GM19397 (cell line): ENCODE measurements around the gene HES7.
"Not testable (repeated sequence)": the region's sequence is repeated elsewhere in the genome, so short reads cannot be mapped to it uniquely, and the experiment has no call there.

Experiments
- ATAC-seq: cut with Tn5 transposase; IDR thresholded peaks from one replicate; pipeline ENCODE4 v1.9.1; 2021; ENCODE audit warnings: mild to moderate bottlenecking, moderate library complexity; ENCODE audit not compliant: unreplicated experiment

HES7 gene

DNA sequence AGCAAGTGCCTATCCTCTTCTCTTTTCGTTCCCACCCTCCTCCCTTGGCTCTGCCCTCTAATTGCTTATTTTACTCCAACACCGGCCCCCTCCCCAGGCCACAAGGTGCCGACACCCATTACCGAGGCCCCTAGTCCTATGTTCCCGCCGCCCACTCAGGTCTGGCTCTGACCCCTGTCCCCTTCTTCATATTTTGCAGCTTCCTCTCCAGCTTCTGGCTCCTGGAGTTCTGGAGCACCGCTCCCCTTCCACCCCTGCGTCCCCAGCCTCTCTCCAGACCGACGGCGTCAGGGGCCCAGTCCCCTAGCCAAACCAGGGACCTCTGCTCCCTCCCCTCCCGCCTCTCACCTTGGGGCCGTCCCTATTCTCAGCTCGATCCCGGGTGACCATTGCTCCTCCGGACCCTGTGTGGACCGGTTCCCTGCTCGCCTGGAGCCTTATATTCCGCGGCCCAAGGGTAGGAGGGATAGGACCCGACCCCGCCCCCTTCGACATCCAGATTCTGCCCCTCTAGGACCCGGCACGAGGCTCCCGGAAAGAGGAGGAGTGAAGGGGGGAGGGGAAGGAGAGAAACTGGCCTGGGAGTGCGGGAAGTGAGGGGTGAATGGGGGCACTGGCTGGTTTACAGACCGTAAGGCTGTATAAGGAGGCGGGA is at the start of gene HES7:
HES7 (minus strand) TSS at position 412 of the 655 bp plus-strand sequence; CDS start at position 390, 22 bp downstream.
- ATAC-seq: no peak

DNA sequence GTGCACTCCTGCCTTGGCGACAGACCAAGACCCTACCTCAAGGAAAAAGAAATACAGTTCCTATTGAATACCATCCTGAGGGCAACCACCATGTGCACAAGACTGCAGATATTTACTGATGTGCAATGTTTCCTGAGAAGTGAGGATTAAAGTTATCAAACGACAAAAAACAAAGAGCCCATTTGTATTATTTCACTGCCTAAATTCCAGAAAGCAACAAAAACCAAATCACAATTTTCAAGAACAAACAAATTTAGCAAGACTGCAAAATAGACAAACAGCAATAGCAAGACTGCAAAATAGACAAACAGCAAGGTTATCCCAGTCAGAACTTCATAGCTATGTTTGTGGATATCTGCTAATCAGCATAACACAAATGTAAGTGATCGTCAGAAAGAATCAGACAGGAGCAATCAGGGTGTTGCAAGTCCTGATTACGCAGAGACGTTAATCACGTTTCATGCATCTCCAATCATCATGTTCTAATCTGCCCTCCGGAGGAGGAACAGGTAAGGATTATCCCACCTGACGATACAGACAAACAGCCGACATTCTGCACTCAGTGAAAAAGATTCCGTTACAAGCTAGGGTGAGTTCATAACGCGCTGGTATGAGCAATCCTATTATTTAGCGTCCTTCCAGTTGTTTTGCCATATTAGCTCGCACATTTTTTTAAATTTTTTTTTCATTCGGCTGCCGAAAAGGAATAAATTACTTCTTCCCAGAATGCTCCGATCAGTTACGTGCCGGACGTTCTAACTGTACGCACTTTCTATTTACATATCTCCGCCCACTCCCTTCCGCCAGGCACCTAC is 49.4 kb upstream of the HES7 start:
- peak; percentile 68 for ATAC-seq

DNA sequence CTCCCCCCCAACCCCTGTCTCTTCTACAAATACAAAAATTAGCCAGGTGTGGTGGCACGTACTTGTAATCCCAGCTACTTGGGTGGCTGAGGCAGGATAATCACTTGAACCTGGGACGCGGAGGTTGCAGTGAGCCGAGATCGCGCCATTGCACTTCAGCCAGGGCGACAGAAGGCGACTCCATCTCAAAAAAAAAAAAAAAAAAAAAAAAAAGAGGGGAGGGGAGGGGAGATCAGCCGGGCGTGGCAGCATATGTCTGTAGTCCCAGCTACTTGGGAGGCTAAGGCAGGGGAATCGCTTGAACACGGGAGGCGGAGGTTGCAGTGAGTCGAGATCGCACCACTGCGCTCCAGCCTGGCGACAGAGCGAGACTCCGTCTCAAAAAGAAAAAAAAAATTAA is 46.3 kb upstream of the HES7 start:
- ATAC-seq: not testable (repeated sequence)

DNA sequence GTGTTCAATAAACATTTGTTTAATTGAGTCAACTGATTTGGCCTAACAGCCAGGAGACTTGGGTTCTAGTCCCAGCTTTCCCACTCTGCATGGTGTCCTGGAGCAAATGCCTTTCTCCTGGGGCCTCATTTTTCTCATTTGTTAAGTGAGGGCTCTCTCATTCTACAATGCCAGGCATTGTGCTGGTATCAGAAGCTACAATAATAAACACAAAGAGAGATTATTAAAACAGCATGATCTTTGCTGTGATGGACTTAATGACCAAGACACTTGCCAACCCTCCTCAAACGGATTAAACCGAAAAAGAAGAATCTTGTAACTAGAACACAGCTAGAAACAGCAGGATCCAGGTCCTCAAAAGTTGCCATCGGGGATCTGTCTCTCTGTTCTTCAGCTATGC is 43.6 kb upstream of the HES7 start:
- ATAC-seq: no peak

DNA sequence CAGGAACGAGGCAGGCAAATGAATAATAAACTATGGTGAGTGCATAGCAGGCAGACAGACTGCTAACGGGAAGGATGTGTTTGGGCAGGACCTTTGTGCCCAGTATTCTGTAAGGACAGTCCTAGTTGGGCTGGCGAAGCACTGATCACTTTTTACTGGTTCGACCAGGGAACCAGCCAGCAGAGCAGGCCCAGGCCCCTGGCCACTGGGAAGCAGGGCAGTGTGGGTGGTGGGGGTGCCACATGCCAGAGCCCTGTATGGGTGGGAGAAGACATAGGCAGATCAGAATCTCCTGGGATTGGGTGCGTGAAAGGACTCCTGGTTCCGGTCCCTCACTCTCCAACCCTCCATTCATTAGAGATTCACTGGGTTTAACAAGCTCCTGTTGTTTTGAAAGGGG is 42.8 kb upstream of the HES7 start:
- no peak for ATAC-seq

- ATAC-seq: no peak
Measured at GRCh38 chr17:8164815-8165131, 40.9 kb upstream of the HES7 start.

GRCh38 chr17:8163978-8164814 is 40.3 kb upstream of the HES7 start:
- ATAC-seq: no peak

GRCh38 chr17:8162997-8163977 is 39.4 kb upstream of the HES7 start:
- no peak for ATAC-seq

DNA sequence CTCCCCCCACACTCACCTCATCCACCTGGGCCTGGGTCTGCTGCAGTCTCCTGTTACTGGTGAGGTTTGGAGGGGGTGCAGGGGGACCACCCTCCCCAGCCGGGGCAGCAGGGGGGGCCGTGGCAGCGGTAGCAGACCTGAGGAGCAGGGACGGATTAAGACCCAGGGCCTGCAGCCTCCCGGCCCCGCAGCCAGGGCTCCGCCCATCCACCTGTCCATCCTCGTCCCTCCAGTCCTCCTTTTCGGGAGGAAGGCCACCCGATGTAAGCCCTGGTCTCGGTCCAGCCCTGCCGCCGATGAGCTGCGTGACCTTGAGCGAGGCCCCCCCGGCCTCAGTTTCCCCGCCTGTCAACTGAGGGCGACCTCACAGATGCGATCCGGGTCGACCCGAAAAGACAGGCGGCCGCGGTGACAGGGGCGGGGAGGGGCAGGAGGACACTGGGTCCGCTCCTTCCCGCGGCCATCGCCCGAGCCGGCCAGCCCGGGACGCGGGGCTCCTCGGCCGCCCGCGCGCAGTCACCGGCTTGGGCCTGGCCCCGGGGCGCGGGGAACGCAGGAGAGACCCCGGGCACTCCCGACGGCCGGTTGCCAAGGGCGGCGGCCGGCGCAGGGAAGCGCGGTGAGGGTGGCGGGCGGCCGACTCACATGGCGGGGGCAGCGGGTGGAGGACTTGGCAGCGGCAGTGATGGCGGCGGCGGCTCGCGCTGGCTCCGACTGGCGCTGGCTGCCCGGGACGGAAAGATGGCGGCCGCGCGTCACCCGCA is 38.5 kb upstream of the HES7 start, which contains the start of gene VAMP2:
VAMP2 (minus strand) TSS at position 716 of the 764 bp plus-strand sequence; CDS start at position 647, 69 bp downstream.
- peak; percentile 55 for ATAC-seq

DNA sequence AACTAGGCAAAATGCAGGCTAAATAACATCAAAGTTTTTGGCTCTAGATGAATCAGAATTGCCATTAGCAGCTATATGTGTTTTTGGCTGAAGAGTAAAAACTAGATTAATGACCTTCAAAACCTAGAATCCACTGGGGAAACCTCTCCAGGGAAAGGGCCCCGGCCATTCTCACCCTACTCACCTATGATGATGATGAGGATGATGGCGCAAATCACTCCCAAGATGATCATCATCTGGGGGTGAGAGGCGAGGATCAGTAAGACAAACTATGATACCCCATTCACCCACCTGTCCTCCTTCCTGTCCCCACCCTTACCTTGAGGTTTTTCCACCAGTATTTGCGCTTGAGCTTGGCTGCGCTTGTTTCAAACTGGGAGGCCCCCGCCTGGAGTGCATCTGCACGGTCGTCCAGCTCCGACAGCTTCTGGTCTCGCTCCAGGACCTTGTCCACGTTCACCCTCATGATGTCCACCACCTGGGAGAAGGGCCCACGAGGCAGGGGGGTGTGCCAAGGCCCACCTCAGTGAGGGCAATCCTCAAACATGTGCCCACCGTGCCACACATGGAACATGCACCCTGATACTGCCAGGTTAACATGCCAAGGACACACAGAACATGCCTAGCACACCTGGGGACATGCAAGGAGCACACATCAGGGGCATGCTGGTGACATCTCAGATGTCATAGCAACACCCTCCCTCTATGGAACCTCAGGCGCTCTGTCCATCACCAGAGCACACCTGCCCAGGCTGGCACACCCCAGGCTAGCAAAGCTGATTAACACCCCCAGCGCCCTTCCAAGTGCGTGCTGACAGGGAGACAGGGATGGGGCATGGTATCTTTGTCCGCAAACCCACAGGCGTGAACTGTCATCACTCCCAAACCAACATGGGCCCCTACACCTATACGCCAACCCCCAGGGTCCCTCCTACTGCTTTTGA is 37.7 kb upstream of the HES7 start:
- no peak for ATAC-seq

DNA sequence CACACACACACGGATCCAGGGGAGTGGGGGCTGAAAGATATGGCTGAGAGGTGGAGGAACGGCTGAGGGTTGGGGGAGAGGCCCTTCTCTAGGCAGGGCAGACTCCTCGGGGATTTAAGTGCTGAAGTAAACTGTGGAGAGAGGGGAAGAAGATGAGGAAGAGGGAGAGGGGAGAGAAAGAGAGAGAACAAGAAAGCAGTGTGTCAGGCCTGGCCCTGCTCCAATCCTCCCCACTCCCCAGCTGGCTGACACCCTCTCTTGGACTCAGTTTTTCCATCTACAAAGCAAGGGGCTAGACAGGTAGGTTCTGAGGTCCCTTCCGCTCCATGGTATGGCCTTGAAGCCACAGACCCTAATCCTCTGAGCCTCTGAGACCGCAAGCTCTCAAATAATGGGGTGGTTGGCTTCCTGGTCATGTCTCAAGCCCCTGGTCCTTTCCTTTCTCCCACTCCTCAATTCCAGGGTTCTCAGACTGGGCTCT is 36.9 kb upstream of the HES7 start:
- ATAC-seq: no peak

- no peak for ATAC-seq
Measured at GRCh38 chr17:8160224-8160577, 36.3 kb upstream of the HES7 start.

DNA sequence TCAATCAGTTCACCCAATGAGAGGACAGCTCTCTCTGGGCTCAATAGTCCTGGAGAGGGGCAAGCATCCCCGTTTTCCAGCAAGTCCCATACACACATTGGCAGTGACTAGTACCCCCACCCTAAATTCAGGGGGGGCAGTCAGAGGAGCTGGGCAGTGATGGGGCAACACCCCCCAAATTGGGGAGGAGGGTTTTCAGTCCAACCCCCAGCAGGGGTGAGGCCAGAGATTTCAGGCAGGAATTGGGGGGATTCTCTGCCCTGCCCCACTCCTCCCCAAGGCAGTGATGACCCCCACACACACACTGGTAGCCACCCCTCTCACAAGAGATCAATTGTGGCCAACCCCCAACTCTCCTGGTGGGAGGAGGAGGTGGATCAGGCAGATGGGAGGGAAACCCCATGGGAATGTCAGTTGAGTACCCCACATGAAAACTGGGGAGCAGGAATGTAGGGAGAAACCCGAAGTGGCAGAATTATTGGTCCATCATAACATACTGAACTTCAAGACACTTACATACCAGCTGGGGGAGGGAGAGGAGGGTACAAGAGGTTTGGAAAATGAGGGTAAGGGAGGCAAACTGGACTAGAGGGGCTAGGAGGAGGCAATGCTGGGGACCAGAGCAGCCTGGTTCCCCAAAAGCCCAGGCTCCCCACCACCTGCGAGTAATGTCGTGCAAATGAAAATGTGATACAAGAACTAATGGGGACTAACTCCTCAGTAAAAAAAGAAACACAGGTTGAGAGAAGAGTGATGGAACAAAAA is 35.7 kb upstream of the HES7 start:
- no peak for ATAC-seq

- ATAC-seq: no peak
Measured at GRCh38 chr17:8159032-8159400, 35.1 kb upstream of the HES7 start.

DNA sequence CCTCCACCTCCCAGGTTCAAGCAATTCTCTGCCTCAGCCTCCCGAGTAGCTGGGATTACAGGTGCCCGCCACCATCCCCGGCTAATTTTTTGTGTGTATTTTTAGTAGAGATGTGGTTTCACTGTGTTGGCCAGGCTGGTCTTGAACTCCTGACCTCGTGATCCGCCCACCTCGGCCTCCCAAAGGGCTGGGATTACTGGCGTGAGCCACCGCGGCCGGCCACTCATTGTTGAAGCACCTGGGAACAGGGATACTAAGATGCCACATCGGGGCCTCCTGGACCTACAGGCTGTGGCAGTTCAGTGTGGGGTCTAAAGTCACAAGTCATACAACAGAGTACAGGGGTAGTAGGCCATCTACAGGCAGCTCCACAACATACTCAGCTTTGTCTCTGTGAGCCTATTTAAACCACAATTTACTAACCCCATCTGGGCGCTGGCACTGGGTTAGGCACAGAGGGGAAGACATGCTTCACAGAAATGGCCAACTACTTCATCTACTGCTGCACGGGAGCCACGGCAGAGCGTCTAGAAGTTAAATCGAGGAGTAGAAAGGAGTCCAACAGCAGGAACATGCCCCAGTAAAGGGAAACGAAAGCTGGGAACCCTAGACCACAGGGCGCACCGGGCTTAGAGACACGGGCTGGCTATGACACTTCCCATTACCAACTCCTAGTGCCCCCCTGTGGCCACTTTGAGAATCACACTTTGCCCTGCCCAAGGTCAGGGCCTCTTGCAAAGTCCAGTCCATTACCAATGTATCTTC is 34.5 kb upstream of the HES7 start:
- ATAC-seq: no peak

- ATAC-seq: peak; percentile 80
Measured at GRCh38 chr17:8156246-8156992, 32.5 kb upstream of the HES7 start.

DNA sequence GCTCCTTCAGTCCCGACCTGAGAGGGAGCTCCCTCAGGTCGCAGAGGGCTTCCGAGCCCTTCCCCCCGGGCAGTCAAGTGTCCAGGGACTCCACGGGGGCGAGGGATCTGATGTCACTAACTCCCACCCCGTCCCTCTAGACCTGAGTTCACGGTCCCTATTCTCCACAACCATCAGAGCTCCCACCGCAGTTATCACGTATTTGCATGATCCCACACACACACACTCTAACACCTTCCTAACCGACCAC is 32.0 kb upstream of the HES7 start:
- ATAC-seq: no peak
